B cell (primary cell): Measurements from ENCODE around the gene SMCO2. TPM values are rescaled to one million over a fixed set of nuclear protein-coding genes. Genes with fewer than 3 reads are reported as not detected.

Experiments used
- ATAC-seq: fragments of 200-7000 bp; cut with Tn5 transposase; one replicate; pipeline ENCODE4 v1.10.0; 2021; ENCODE audit warnings: low read depth, mild to moderate bottlenecking, moderate number of reproducible peaks, moderate library complexity
- CTCF ChIA-PET: fragments of 350-600 bp; sonication (Branson Sonifier 250); formaldehyde crosslinking; loops from one replicate; lab custom pipeline; 2021; ENCODE audit warnings: antibody characterized with exemption, inconsistent platforms; lab: Charles Lee
- POLR2A ChIA-PET: fragments of 350-600 bp; sonication (Branson Sonifier 250); formaldehyde crosslinking; loops from one replicate; lab custom pipeline; 2021; ENCODE audit warnings: antibody characterized with exemption; lab: Charles Lee
- DNase-seq: peaks from one replicate; pipeline ENCODE4 v3.0.0; 2013
- H2AFZ ChIP-seq: 2 replicates; pipeline ENCODE4 v1.6.1; 2012; ENCODE audit warnings: mild to moderate bottlenecking, low read depth, low read length; ENCODE audit not compliant: insufficient read depth, poor library complexity, severe bottlenecking
- H3K27ac ChIP-seq, 2 donors: 1 replicate in 1 of 2; 2 replicates in 1 of 2; pipeline ENCODE4 v1.5.1; 2012 to 2013; ENCODE audit warnings: low read length in 2 of 2, mild to moderate bottlenecking in 2 of 2, moderate library complexity in 1 of 2
- H3K27me3 ChIP-seq, 4 experiments: fragments of 200-600 bp in 1 of 4; sonication (generic) in 1 of 4; replicated peaks in 1 of 4; 1 replicate in 2 of 4; 2 replicates in 2 of 4; pipeline versions ENCODE4 v1.6.1 to v1.7.0; 2013 to 2016; ENCODE audit warnings: low read length in 3 of 4, mild to moderate bottlenecking in 2 of 4, mixed read lengths in 1 of 4, moderate library complexity in 1 of 4; ENCODE audit not compliant: insufficient read depth in 4 of 4, control insufficient read depth in 3 of 4; ENCODE audit errors: control extremely low read depth in 1 of 4
- H3K36me3 ChIP-seq, 2 experiments: replicated peaks in 1 of 2; 1 replicate in 1 of 2; 2 replicates in 1 of 2; pipeline versions ENCODE4 v1.6.1 to v1.7.1; 2013; ENCODE audit warnings: low read length in 1 of 2; ENCODE audit not compliant: insufficient read depth in 2 of 2, control insufficient read depth in 1 of 2; ENCODE audit errors: control extremely low read depth in 1 of 2, extremely low read depth in 1 of 2
- H3K4me1 ChIP-seq, 2 donors: fragments of 200-600 bp in 1 of 2; sonication (generic) in 1 of 2; 1 replicate in 1 of 2; 2 replicates in 1 of 2; pipeline versions ENCODE4 v1.5.1 to v1.6.1; 2013 to 2017; ENCODE audit warnings: low read length in 2 of 2; ENCODE audit not compliant: control insufficient read depth in 2 of 2, insufficient read depth in 2 of 2
- H3K4me2 ChIP-seq: replicated peaks from 2 replicates; pipeline ENCODE3; 2012; ENCODE audit warnings: mild to moderate bottlenecking, low read depth, low read length; ENCODE audit not compliant: poor library complexity, severe bottlenecking
- H3K4me3 ChIP-seq, 5 experiments: fragments of 200-600 bp in 1 of 5; sonication (generic) in 1 of 5; 1 replicate in 3 of 5; 2 replicates in 2 of 5; pipeline versions ENCODE4 v1.5.1 to v1.7.0; 2011 to 2016; ENCODE audit warnings: low read length in 4 of 5, mild to moderate bottlenecking in 4 of 5, low read depth in 2 of 5, control low read depth in 1 of 5, moderate library complexity in 1 of 5; ENCODE audit not compliant: insufficient read depth in 1 of 5; ENCODE audit errors: control extremely low read depth in 1 of 5, extremely low read depth in 1 of 5
- H3K79me2 ChIP-seq: fragments of 200-600 bp; sonication (generic); one replicate; pipeline ENCODE4 v1.6.0; 2016; ENCODE audit warnings: low read length; ENCODE audit not compliant: control insufficient read depth, insufficient read depth
- H3K9ac ChIP-seq: fragments of 200-600 bp; sonication (generic); 2 replicates; pipeline ENCODE4 v1.6.1; 2017; ENCODE audit warnings: mild to moderate bottlenecking, low read length, moderate library complexity
- H3K9me3 ChIP-seq, 3 donors: one replicate each; pipeline versions ENCODE4 v1.6.1 to v1.7.1; 2013; ENCODE audit warnings: low read length in 2 of 3; ENCODE audit not compliant: control insufficient read depth in 2 of 3, insufficient read depth in 1 of 3; ENCODE audit errors: control extremely low read depth in 1 of 3
- H4K20me1 ChIP-seq: 2 replicates; pipeline ENCODE4 v1.6.0; 2012; ENCODE audit warnings: mild to moderate bottlenecking, low read length; ENCODE audit not compliant: insufficient read depth, control insufficient read depth, poor library complexity, severe bottlenecking
- H3K27ac Mint-ChIP-seq: one replicate; pipeline ENCODE4 v1.8.0; 2021; ENCODE audit warnings: mixed read lengths
- H3K27me3 Mint-ChIP-seq: one replicate; pipeline ENCODE4 v1.8.0; 2021; ENCODE audit warnings: mixed read lengths
- H3K4me1 Mint-ChIP-seq: one replicate; pipeline ENCODE4 v1.8.0; 2021; ENCODE audit warnings: mixed read lengths
- H3K4me3 Mint-ChIP-seq: one replicate; pipeline ENCODE4 v1.8.0; 2021; ENCODE audit warnings: mixed read lengths
- H3K9me3 Mint-ChIP-seq: one replicate; pipeline ENCODE4 v1.8.0; 2022; ENCODE audit warnings: mixed read lengths; ENCODE audit not compliant: insufficient read depth
- EZH2 ChIP-seq: IDR thresholded peaks from 2 replicates; pipeline ENCODE4 v1.6.1; 2012; ENCODE audit warnings: borderline replicate concordance, low read depth, mild to moderate bottlenecking, moderate library complexity, low read length; ENCODE audit not compliant: insufficient read depth, poor library complexity, severe bottlenecking
- WGBS: methylation state at CpG from one replicate; pipeline ENCODE4 v1.1.5; 2013; ENCODE audit warnings: missing lambda C conversion rate; ENCODE audit not compliant: insufficient coverage; 5-methylcytosine and 5-hydroxymethylcytosine counted together
- intact Hi-C: fragments of 100-400 bp; cut with micrococcal nuclease; formaldehyde crosslinking; loops from one replicate; pipeline ENCODE4 v1.10.0; 2022
- polyA plus RNA-seq: library from polyadenylated mRNA; depleted of rRNA; stranded (reverse); fragments of >200 nt; gene quantifications from 2 replicates; pipeline ENCODE4 v1.2.3, GENCODE V29; 2012
- total RNA-seq, 2 donors: library from RNA; stranded (reverse); fragments of 120-200 nt in 1 of 2; gene quantifications; 1 replicate in 1 of 2; 2 replicates in 1 of 2; pipeline versions ENCODE4 v1.2.3 to v1.2.4, GENCODE V29; 2013 to 2022
- TF ChIP-seq, protein P1 (sequence below): fragments of 200-600 bp; IDR thresholded peaks from one replicate; pipeline ENCODE4 v1.8.0; 2022; ENCODE audit warnings: antibody characterized with exemption, mild to moderate bottlenecking

SMCO2 gene
- total and polyA plus RNA-seq, 2 donors (not counting 1 experiment from before 2014, with no cell fraction given) = 0.15 TPM; not detected in 1

DNA sequence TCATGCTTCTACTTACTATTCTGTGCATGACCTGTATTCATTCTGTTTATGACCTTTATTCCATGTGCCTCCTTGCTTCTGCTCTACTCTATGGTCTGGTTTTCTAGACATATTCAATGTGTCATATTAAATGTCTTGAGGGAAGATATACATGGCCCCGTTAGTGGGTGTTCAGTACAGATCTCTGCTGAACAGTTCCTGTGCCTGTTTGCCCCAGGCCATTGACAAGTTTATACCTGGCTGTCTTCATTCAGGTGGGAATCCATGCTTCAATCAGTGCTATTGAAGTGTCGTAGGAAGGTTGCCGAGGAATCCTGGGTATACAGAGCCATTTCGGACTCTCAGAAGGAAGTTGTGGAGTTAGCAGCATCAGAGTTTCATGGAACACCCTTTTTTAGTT lies 70.1 kb downstream of the SMCO2 start:
- Histone ChIP-seq H3K27ac (no peak overlapping the region), H3K27me3 (peaks cover 0 to 3% (median 0%) of the 10 kb centered on the region in 4 experiments), H4K20me1 (no peaks in the 10 kb centered on the region), H3K9ac (no peak overlapping the region), H3K9me3 (no peaks in the 10 kb centered on the region), H3K36me3 (no peaks in the 10 kb centered on the region), H3K4me3 (no peak overlapping the region), H3K4me2 (no peak overlapping the region), H2AFZ (no peak overlapping the region), H3K79me2 (no peaks in the 10 kb centered on the region), H3K4me1 (peaks cover 0 to 4% of the 10 kb centered on the region in 2 donors)
- DNase-seq (no peak), ATAC-seq (no peak)
- Mint-ChIP-seq H3K27ac (no peak overlapping the region), H3K4me1 (peaks cover 3% of the 10 kb centered on the region), H3K27me3 (peaks cover 23% of the 10 kb centered on the region), H3K9me3 (no peaks in the 10 kb centered on the region), H3K4me3 (no peak overlapping the region)
- ChIA-PET CTCF (no interaction called here), POLR2A (no interaction called here)
- intact Hi-C loops = no loop called here
- 93% methylated on average over 3 of the region's 4 CpGs for WGBS
- TF ChIP-seq, protein P1, sequence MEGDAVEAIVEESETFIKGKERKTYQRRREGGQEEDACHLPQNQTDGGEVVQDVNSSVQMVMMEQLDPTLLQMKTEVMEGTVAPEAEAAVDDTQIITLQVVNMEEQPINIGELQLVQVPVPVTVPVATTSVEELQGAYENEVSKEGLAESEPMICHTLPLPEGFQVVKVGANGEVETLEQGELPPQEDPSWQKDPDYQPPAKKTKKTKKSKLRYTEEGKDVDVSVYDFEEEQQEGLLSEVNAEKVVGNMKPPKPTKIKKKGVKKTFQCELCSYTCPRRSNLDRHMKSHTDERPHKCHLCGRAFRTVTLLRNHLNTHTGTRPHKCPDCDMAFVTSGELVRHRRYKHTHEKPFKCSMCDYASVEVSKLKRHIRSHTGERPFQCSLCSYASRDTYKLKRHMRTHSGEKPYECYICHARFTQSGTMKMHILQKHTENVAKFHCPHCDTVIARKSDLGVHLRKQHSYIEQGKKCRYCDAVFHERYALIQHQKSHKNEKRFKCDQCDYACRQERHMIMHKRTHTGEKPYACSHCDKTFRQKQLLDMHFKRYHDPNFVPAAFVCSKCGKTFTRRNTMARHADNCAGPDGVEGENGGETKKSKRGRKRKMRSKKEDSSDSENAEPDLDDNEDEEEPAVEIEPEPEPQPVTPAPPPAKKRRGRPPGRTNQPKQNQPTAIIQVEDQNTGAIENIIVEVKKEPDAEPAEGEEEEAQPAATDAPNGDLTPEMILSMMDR = no peak

- H3K9me3 Mint-ChIP-seq = no peaks in the 10 kb centered on the region
Measured at GRCh38 chr12:27517546-27517945, 71.0 kb downstream of the SMCO2 start.

More at GRCh38 chr12:27517546-27517945, 71.0 kb downstream of the SMCO2 start:
- ChIA-PET POLR2A (no interaction called here), CTCF (no interaction called here)
- Mint-ChIP-seq H3K27me3 (peaks cover 23% of the 10 kb centered on the region), H3K27ac (no peak overlapping the region), H3K4me1 (peaks cover 5% of the 10 kb centered on the region), H3K4me3 (no peak overlapping the region)
- intact Hi-C loops = no loop called here
- no peak for ATAC-seq
- H3K79me2 ChIP-seq = no peaks in the 10 kb centered on the region
- 100% methylated on average over 2 of the region's 3 CpGs for WGBS
- no peak overlapping the region for H3K4me3 ChIP-seq
- H4K20me1 ChIP-seq = no peaks in the 10 kb centered on the region
- H3K27ac ChIP-seq = no peak overlapping the region
- peaks cover 0 to 3% (median 0%) of the 10 kb centered on the region in 4 experiments for H3K27me3 ChIP-seq
- TF ChIP-seq, protein P1 = no peak
- TF ChIP-seq EZH2 = no peak
- H3K9ac ChIP-seq = no peak overlapping the region
- H3K36me3 ChIP-seq = no peaks in the 10 kb centered on the region
- no peak overlapping the region for H3K4me2 ChIP-seq
- H2AFZ ChIP-seq = no peak overlapping the region
- DNase-seq = no peak
- H3K4me1 ChIP-seq = peaks cover 0 to 4% of the 10 kb centered on the region in 2 donors
- H3K9me3 ChIP-seq = no peaks in the 10 kb centered on the region
